ENCODE data around the gene TEX44. TPM values are rescaled to one million over a fixed set of nuclear protein-coding genes. Genes with fewer than 3 reads are reported as not detected.

The TEX44 gene
- total and polyA plus RNA-seq, 2 experiments from 2014 or later: not detected

DNA sequence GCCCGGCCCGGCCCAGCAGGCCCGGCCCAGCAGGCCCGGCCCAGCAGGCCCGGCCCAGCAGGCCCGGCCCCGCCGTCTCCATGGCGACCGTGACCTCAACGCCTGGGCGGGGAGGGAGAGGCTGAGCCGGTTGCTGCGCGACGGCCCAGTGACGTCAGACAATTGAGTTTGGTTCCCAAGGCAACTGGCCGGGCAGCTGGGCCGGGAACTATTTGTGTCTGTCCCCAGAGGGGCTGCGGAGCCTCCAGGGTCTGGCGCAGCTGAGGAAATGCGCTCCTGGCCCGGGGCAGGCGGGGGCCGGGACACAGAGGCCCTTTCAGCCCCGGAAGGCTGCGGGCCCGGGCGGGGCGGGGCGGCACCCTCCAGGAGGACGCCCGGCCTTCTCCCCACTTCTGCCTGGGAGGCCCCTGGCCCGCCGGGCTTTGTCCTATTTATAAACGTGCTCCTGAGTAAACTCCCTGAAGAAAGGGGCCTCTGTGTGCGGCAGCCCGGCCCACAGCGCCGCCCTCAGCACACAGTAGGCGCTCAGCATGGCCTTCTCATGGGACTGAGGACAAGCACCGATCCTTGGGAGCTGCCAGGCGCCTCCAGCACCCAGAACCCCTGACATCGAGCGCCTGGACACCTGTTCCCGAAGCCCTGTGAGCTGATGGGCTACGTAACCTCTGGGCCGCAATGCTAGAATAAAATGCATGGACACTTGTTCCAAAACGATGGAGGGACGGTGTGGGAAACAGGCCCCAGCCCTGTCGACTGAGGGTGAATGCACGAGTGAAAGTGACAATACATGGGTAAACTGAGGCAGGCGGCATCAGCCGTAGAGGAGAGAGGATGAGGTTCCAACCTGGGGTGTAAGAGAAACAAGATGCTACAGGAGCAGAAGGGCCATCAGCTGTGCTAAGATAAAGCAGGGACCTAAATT, 12.3 kb downstream of the TEX44 start:
- TF ChIP-seq, protein P1, sequence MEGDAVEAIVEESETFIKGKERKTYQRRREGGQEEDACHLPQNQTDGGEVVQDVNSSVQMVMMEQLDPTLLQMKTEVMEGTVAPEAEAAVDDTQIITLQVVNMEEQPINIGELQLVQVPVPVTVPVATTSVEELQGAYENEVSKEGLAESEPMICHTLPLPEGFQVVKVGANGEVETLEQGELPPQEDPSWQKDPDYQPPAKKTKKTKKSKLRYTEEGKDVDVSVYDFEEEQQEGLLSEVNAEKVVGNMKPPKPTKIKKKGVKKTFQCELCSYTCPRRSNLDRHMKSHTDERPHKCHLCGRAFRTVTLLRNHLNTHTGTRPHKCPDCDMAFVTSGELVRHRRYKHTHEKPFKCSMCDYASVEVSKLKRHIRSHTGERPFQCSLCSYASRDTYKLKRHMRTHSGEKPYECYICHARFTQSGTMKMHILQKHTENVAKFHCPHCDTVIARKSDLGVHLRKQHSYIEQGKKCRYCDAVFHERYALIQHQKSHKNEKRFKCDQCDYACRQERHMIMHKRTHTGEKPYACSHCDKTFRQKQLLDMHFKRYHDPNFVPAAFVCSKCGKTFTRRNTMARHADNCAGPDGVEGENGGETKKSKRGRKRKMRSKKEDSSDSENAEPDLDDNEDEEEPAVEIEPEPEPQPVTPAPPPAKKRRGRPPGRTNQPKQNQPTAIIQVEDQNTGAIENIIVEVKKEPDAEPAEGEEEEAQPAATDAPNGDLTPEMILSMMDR (IDR thresholded peaks at IDR 0.05; ENCODE audit: low read depth, low read length): no peak
- Histone ChIP-seq H3K27me3 (no peaks in the 10 kb centered on the region), H3K4me1 (ENCODE audit: low read depth) (peaks cover 23% of the 10 kb centered on the region), H3K36me3 (no peaks in the 10 kb centered on the region), H3K27ac (peak overlapping the region; percentile 99), H3K9me3 (ENCODE audit: low read depth) (no peaks in the 10 kb centered on the region), H3K4me3 (peak overlapping the region; percentile 14)
- peak; percentile 99 for DNase-seq (ENCODE audit: low read depth in 1 of 2, low spot score in 1 of 2)

GRCh38 chr2:231605607-231606091, 13.0 kb downstream of the TEX44 start:
- TF ChIP-seq, protein P1 (IDR thresholded peaks at IDR 0.05; ENCODE audit: low read depth, low read length): no peak
- DNase-seq (ENCODE audit: low read depth in 1 of 2, low spot score in 1 of 2): no peak
- Histone ChIP-seq H3K4me3 (no peak overlapping the region), H3K9me3 (ENCODE audit: low read depth) (no peaks in the 10 kb centered on the region), H3K36me3 (no peaks in the 10 kb centered on the region), H3K27me3 (no peaks in the 10 kb centered on the region), H3K27ac (peak overlapping the region; percentile 99), H3K4me1 (ENCODE audit: low read depth) (peaks cover 23% of the 10 kb centered on the region)

DNA sequence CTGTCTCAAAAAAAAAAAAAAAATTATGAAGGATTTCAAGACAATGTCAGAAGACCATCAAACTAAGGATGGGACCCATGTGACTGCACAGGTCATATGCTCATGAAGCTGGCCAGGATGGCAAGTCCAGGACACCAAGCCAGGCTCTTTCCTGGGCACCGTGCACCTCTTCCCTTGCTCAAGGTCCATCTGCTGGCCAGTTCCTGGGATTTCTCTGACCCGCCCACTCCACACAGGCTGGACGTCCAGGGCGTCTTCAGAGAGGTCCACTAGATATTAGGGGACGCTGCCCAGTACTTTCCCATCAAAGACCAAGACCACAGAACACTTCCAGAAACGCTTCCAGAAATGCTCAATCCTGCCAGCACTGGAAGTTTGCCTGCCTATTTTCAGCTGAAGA, 14.3 kb downstream of the TEX44 start:
- H3K27ac ChIP-seq: peak overlapping the region; percentile 24

GRCh38 chr2:231611273-231612108, 18.8 kb downstream of the TEX44 start:
- Histone ChIP-seq H3K27ac (no peak overlapping the region), H3K27me3 (no peaks in the 10 kb centered on the region)

More for the DNA sequence above, 14.3 kb downstream of the TEX44 start:
- H3K27me3 ChIP-seq: no peaks in the 10 kb centered on the region
- no peak for DNase-seq (ENCODE audit: low read depth in 1 of 2, low spot score in 1 of 2)
- no peaks in the 10 kb centered on the region for H3K36me3 ChIP-seq
- H3K9me3 ChIP-seq (ENCODE audit: low read depth): no peaks in the 10 kb centered on the region
- TF ChIP-seq, protein P1 (IDR thresholded peaks at IDR 0.05; ENCODE audit: low read depth, low read length): no peak
- peaks cover 19% of the 10 kb centered on the region for H3K4me1 ChIP-seq (ENCODE audit: low read depth)
- no peak overlapping the region for H3K4me3 ChIP-seq

DNA sequence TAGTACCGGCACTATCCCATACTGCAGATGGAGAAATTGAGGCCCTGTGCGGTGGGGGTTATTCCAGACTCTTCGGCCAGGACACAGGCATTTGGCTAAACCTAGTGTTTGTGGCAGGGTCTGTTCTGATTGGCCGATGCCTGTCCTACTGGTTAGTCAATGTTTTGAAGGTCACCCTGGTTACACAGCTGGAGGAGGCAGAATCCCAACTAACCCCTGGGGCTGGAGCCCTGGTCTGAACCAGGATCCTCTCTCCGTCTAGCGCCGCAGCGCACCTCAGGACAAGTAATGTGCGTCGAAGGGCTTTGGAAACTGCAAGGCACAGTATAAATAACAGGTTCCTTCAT, 19.4 kb downstream of the TEX44 start:
- peaks cover 17% of the 10 kb centered on the region for H3K4me1 ChIP-seq (ENCODE audit: low read depth)
- no peaks in the 10 kb centered on the region for H3K36me3 ChIP-seq
- H3K4me3 ChIP-seq: no peak overlapping the region
- no peak overlapping the region for H3K27ac ChIP-seq
- H3K27me3 ChIP-seq: no peaks in the 10 kb centered on the region
- no peaks in the 10 kb centered on the region for H3K9me3 ChIP-seq (ENCODE audit: low read depth)
- peak in 1 of 2 donors; percentile 76 for DNase-seq (ENCODE audit: low read depth in 1 of 2, low spot score in 1 of 2)
- TF ChIP-seq, protein P1 (IDR thresholded peaks at IDR 0.05; ENCODE audit: low read depth, low read length): no peak

More at GRCh38 chr2:231611273-231612108, 18.8 kb downstream of the TEX44 start:
- H3K4me1 ChIP-seq (ENCODE audit: low read depth): peaks cover 13% of the 10 kb centered on the region
- DNase-seq (ENCODE audit: low read depth in 1 of 2, low spot score in 1 of 2): peak; percentile 44 to 53
- H3K36me3 ChIP-seq: no peaks in the 10 kb centered on the region
- TF ChIP-seq, protein P1 (IDR thresholded peaks at IDR 0.05; ENCODE audit: low read depth, low read length): peak; percentile 26
- H3K4me3 ChIP-seq: no peak overlapping the region
- H3K9me3 ChIP-seq (ENCODE audit: low read depth): no peaks in the 10 kb centered on the region

All from cardiac muscle cell (in vitro differentiated cells and primary cell).